Aorta (tissue), 5 donors: ENCODE measurements around the gene KCNH1. TPM values are rescaled to one million over a fixed set of nuclear protein-coding genes. Genes with fewer than 3 reads are reported as not detected.

Source experiments
- ATAC-seq: fragments of 200-7000 bp; cut with Tn5 transposase; one replicate; pipeline ENCODE4 v1.9.1; 2022; ENCODE audit warnings: moderate library complexity; ENCODE audit not compliant: low FRiP score
- DNase-seq, 2 donors: peaks; one replicate each; pipeline ENCODE4 v3.0.0-alpha.2; 2020
- H3K27ac ChIP-seq, 2 donors: one replicate each; pipeline ENCODE4 v1.5.1; 2013; ENCODE audit warnings: low read length in 2 of 2, mild to moderate bottlenecking in 2 of 2, moderate library complexity in 2 of 2, control low read depth in 1 of 2, inconsistent platforms in 1 of 2, low read depth in 1 of 2
- H3K27me3 ChIP-seq, 2 donors: one replicate each; pipeline ENCODE4 v1.6.1; 2013; ENCODE audit warnings: control low read depth in 1 of 2, low read length in 1 of 2, mild to moderate bottlenecking in 1 of 2, moderate library complexity in 1 of 2; ENCODE audit not compliant: insufficient read depth in 2 of 2, control insufficient read depth in 1 of 2
- H3K36me3 ChIP-seq, 2 donors: one replicate each; pipeline ENCODE4 v1.6.1; 2013; ENCODE audit warnings: control low read depth in 1 of 2, low read length in 1 of 2, mild to moderate bottlenecking in 1 of 2; ENCODE audit not compliant: insufficient read depth in 2 of 2, control insufficient read depth in 1 of 2
- H3K4me1 ChIP-seq, 2 donors: one replicate each; pipeline ENCODE4 v1.6.1; 2013; ENCODE audit warnings: low read length in 2 of 2, control low read depth in 1 of 2, mild to moderate bottlenecking in 1 of 2, moderate library complexity in 1 of 2; ENCODE audit not compliant: insufficient read depth in 2 of 2, control insufficient read depth in 1 of 2
- H3K4me3 ChIP-seq, 2 donors: one replicate each; pipeline ENCODE4 v1.5.1; 2013; ENCODE audit warnings: low read length in 2 of 2, control low read depth in 1 of 2, mild to moderate bottlenecking in 1 of 2
- H3K9me3 ChIP-seq: one replicate; pipeline ENCODE4 v1.6.1; 2013; ENCODE audit warnings: mild to moderate bottlenecking, low read length; ENCODE audit not compliant: control insufficient read depth
- WGBS, 2 donors: extraction: QIAGEN DNeasy Blood & Tissue Kit; methylation state at CpG; one replicate each; pipeline ENCODE4 v1.1.7; 2013; 5-methylcytosine and 5-hydroxymethylcytosine counted together
- intact Hi-C, 2 donors: fragments of 100-400 bp; cut with DNase I; formaldehyde crosslinking; loops; one replicate each; pipeline versions ENCODE4 v1.14.2 to v1.15.0; 2022
- polyA plus RNA-seq, 2 donors: library from polyadenylated mRNA; stranded (reverse); fragments of 200-250 nt; gene quantifications; one replicate each; pipeline ENCODE4 v1.2.3, GENCODE V29; 2013
- total RNA-seq, 2 donors: library from RNA; stranded (reverse); fragmentation: NEBNext Ultra II Directional; extraction: Animal tissue kit (Norgen Biotek cat#: 25700); gene quantifications; one replicate each; pipeline ENCODE4 v1.2.1, GENCODE V29; 2021
- donor health status: healthy with polysubstance abuse.
- donor health status: Bipolar disorder and iron deficiency.
- donor health status: DM: no; HTN: no; CAD: no.
- donor health status: DM: no; HTN: no; CAD: no.
- donor health status: DM: yes; HTN: yes; CAD: no.

KCNH1 gene
- total and polyA plus RNA-seq, 4 donors: 0.03 to 0.96 (median 0.19) TPM; not detected in 1

DNA sequence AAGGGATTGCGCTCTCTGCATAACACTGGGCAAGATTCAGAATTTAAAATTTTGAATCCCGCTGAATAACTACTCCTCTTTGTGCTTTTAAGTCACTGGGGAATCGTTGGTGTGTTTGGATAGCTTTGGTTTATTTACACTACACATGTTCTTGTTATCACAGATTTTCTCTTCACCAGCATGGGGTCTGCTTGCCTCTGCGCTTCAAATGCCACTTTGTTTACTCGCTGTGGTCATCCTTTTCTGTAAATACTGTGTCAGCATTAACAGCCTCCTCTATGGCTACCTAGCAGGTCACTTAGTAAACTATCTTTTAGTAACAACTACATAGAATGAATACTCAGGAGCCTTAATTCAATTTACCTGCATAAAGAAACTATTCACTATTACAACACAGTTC, 14.4 kb upstream of the KCNH1 start:
- Histone ChIP-seq H3K9me3 (no peaks in the 10 kb centered on the region), H3K27me3 (no peaks in the 10 kb centered on the region), H3K27ac (no peak overlapping the region), H3K4me1 (no peaks in the 10 kb centered on the region), H3K36me3 (no peaks in the 10 kb centered on the region), H3K4me3 (no peak overlapping the region)
- DNase-seq: no peak
- intact Hi-C loops: no loop called here
- no peak for ATAC-seq
- 19 to 42% methylated on average over 5 of the region's 5 CpGs for WGBS, 2 donors

DNA sequence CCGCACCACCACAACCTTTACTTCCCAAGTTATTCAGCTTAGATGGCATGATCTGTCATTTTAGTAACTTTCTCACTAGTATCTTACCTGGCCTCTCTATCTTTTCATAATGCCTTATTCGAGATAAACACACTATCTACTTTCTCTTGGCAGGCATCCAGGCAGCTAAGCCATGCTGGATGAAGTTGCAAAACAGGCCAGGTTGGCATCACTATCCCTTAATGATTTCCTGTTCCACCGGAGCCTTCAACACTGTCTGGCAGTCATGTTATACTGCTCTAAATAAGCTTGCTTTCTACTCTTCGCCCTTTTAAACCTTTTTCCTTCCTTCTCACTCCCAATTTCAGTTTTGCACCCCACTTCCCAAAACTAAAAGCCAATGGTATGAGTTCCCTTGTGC, 12.0 kb upstream of the KCNH1 start:
- WGBS, 2 donors: 57 to 61% methylated on average over 4 of the region's 4 CpGs
- Histone ChIP-seq H3K36me3 (no peaks in the 10 kb centered on the region), H3K4me3 (no peak overlapping the region), H3K27me3 (no peaks in the 10 kb centered on the region), H3K4me1 (no peaks in the 10 kb centered on the region), H3K27ac (no peak overlapping the region), H3K9me3 (no peaks in the 10 kb centered on the region)
- no peak for ATAC-seq
- intact Hi-C loops: no loop called here
- DNase-seq: no peak

DNA sequence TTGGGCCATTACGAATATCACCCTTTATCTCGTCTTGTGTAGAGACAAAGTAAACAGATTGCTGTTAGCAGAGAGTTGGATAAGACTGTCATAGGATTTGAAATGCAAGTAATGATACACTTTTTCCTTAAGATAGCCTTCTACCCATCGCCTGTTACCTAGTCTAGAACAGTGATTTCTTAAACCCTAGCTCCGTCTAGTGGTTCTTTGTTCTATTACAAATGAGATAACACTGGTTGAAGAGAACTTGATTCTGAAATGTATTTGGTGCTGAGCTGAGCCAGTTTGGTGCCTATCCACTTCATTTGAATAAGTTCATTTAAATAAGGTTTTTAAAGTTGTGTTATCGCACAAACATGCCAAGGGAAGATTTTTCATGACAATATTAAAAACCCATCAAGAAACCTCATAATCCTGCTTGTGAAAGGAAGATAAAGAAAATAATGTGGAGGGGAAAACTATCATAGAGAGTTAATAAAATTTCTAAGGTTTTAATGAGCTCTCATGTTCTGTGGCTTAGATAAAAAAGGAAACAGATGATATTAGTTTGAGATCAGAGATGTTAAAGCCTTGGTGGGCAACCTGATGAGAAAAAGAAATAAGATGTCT, 1.5 kb upstream of the KCNH1 start:
- no peaks in the 10 kb centered on the region for H3K36me3 ChIP-seq
- no peak overlapping the region for H3K27ac ChIP-seq
- H3K4me3 ChIP-seq: no peak overlapping the region
- WGBS, 2 donors: 18 to 20% methylated on average over 5 of the region's 5 CpGs
- intact Hi-C loops: loop anchor here (2.0 to 10.0 kb wide), 3 partner anchors 551 to 729 kb away; no protein-coding TSS in a partner anchor
- ATAC-seq (no peak), DNase-seq (no peak)
- no peaks in the 10 kb centered on the region for H3K27me3 ChIP-seq
- no peaks in the 10 kb centered on the region for H3K9me3 ChIP-seq
- H3K4me1 ChIP-seq: no peaks in the 10 kb centered on the region

DNA sequence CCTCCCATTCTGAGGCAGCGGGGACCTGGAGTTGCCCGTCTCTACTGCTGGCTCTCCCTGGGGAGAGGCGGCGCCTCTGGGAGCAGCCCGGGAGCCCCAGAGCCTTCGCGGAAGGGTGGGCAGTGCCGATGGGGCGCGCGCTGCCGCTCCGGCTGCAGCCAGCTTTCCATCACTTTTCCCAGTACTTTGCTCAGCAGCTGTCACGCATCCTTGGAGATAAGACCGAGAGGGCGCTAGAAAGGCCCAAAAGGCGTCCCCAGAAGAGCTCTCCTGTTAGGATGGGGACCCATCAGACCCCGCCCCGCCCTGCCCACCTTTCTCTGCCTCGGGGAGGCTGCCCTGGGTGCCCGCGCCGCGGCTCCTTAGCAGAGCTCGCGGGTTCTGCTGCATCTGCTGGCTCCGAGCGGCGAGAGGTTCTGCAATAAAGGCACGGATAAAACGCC, 534 bp downstream of the KCNH1 start:
- H3K4me1 ChIP-seq: no peaks in the 10 kb centered on the region
- DNase-seq: peak in 1 of 2 donors; percentile 76
- intact Hi-C loops: loop anchor here (5.0 to 10.0 kb wide), 4 partner anchors 551 to 726 kb away; no protein-coding TSS in a partner anchor
- WGBS, 2 donors: 1% methylated on average over 29 to 31 of the region's 31 CpGs
- H3K4me3 ChIP-seq: peak overlapping the region in 1 of 2 donors; percentile 4
- no peaks in the 10 kb centered on the region for H3K36me3 ChIP-seq
- H3K27me3 ChIP-seq: no peaks in the 10 kb centered on the region
- peak; percentile 21 for ATAC-seq
- no peak overlapping the region for H3K27ac ChIP-seq
- no peaks in the 10 kb centered on the region for H3K9me3 ChIP-seq

DNA sequence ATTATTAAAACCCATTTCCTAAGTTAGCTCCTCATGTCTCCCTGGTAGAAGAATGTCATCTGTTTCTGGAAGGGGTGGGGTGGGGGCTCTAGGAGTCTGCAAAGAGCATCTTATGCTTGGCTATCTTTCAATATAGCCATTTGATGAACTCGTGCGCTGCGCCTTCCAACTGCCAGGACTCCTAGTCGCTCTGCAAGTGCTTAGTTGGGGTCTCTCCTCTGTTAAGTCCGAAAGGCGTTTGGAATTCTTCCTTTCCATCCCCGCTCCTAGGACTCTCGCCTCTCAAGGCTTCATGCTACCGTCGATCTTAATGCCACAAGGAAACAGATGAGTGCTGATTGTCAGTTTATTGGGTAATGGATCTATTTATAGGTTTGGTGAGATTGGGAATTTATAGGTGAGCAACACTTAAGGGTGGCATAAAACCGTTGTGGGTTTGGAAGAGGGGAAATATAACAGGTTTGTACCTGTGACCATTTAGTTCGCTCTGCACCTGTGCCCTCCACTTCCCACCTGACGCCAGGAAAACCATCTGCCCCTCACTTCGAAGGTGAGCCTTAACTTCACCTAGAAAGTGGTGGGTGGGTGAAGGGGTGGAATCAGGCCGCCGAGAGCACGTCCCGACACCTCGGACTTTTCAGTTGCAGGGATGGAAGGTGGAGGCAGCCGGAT, 1.1 kb downstream of the KCNH1 start:
- ATAC-seq (no peak), DNase-seq (no peak)
- H3K4me1 ChIP-seq: no peaks in the 10 kb centered on the region
- WGBS, 2 donors: 10 to 16% methylated on average over 20 of the region's 20 CpGs
- H3K9me3 ChIP-seq: no peaks in the 10 kb centered on the region
- no peak overlapping the region for H3K27ac ChIP-seq
- H3K36me3 ChIP-seq: no peaks in the 10 kb centered on the region
- H3K27me3 ChIP-seq: no peaks in the 10 kb centered on the region
- intact Hi-C loops: loop anchor here (5.0 to 10.0 kb wide), 4 partner anchors 551 to 726 kb away; no protein-coding TSS in a partner anchor
- no peak overlapping the region for H3K4me3 ChIP-seq

DNA sequence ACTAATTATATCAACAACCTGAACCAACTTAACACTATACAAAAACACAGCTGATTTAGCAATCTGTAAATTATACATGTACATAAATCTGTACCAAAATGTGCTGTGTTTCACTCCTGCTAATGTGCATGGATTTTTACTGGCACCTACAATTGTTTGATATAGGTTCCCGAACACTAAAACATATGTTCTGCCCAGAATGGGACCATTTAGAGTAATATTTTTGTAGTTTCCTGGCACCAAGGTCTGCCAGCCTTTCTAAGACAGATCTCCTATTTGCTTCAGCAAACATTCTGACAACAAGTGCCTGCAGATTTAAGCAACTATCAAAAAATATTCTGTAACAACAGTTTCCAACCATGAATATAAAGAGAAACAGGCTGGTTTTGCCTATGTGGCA, 4.2 kb downstream of the KCNH1 start:
- Histone ChIP-seq H3K27ac (no peak overlapping the region), H3K4me3 (no peak overlapping the region), H3K4me1 (no peaks in the 10 kb centered on the region), H3K9me3 (no peaks in the 10 kb centered on the region), H3K36me3 (no peaks in the 10 kb centered on the region), H3K27me3 (no peaks in the 10 kb centered on the region)
- 19 to 42% methylated on average over 1 of the region's 1 CpG for WGBS, 2 donors
- intact Hi-C loops: loop anchor here (5.0 to 10.0 kb wide), 4 partner anchors 547 to 722 kb away; no protein-coding TSS in a partner anchor
- no peak for DNase-seq
- ATAC-seq: no peak

DNA sequence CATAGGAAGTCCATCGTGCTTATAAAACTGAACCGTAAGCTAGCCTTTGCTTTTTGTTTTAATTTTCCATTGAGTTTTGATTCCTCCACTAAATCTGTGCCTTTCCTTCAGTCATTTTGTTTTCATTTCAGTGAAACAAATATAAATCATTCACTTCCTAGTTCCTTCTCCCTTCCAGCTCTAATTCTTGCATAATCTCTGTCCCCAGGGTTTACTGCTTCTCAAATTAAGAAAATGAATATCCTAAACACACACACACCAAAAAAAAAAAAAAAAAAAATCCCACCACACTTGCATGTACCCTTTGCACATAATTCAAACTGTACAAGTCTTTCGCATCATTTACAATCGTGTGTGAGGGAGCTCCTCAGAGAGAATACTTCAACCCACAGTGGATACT, 6.8 kb downstream of the KCNH1 start:
- intact Hi-C loops: no loop called here
- H3K27ac ChIP-seq: no peak overlapping the region

DNA sequence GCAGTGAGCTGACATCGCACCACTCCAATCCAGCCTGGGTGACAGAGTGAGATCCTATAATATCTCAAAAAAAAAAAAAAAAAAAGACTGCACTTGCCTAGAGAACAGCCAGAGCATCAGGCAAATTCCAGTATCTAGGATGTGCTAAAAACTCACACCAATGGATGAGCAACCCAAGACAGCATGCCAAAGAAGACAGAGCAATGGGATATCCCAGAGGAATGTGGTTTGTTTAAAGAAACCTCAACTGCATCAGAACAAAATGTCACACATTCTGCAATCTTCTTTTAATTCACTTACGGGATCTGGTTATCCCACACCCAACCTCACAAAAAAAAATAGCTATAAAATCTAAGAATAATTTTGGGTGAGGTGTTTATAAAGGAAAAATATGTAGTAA, 7.3 kb downstream of the KCNH1 start:
- H3K4me3 ChIP-seq: no peak overlapping the region
- no peaks in the 10 kb centered on the region for H3K4me1 ChIP-seq
- H3K36me3 ChIP-seq: no peaks in the 10 kb centered on the region
- H3K9me3 ChIP-seq: peaks cover 2% of the 10 kb centered on the region
- H3K27me3 ChIP-seq: no peaks in the 10 kb centered on the region
- H3K27ac ChIP-seq: no peak overlapping the region
- no peak for ATAC-seq
- no peak for DNase-seq
- 75 to 79% methylated on average over 2 of the region's 2 CpGs for WGBS, 2 donors
- intact Hi-C loops: no loop called here

More for the DNA sequence above, 6.8 kb downstream of the KCNH1 start:
- DNase-seq: no peak
- Histone ChIP-seq H3K9me3 (peaks cover 2% of the 10 kb centered on the region), H3K36me3 (no peaks in the 10 kb centered on the region), H3K4me3 (no peak overlapping the region), H3K4me1 (no peaks in the 10 kb centered on the region), H3K27me3 (no peaks in the 10 kb centered on the region)
- WGBS, 2 donors: 35 to 44% methylated on average over 4 of the region's 4 CpGs
- no peak for ATAC-seq
